Activated CD4-positive, CD25-positive, alpha-beta regulatory T cell treated with anti-CD3 and anti-CD28 coated beads, Interleukin-2, amount 50 U/mL, for 24 hours (primary cell): ENCODE data around the gene SERHL2.
"Not testable (repeated sequence)": the region's sequence is repeated elsewhere in the genome, so short reads cannot be mapped to it uniquely, and the experiment has no call there.

ENCODE experiments used
- ATAC-seq, 2 donors: fragments of 150-1000 bp; cut with Tn5 transposase; one replicate each; pipeline ENCODE4 v1.10.0; 2021; ENCODE audit warnings: mild to moderate bottlenecking in 1 of 2, moderate library complexity in 1 of 2

Gene SERHL2

DNA sequence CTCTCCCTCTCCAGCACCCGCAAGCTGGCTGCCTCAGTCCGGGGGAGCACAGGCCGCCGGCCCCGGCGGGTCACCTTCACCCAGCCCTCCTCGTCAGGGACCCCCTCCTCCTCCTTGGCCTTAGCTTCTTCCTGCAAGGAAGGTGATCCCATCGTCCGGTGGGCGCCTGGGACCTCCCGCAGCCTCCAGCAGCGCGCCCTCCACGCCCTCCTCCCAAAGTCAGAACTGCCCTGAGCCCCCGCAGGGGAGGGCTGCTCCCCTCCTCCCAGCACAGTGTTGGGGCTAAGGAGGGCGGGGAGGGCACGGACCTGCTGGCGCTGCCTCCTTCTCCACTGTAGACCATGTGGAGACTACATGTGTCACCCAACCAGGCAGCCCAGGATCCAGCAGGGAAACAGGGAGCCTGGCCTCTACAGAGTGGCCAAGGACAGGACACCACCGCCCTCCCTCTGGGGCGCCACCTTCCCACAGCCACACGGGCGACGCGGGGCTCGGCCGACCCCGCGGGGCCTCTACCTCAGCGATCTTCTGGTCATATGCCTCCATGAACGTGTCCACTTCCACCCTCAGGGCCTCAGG, 22.3 kb downstream of the SERHL2 start:
- ATAC-seq = not testable (repeated sequence)

DNA sequence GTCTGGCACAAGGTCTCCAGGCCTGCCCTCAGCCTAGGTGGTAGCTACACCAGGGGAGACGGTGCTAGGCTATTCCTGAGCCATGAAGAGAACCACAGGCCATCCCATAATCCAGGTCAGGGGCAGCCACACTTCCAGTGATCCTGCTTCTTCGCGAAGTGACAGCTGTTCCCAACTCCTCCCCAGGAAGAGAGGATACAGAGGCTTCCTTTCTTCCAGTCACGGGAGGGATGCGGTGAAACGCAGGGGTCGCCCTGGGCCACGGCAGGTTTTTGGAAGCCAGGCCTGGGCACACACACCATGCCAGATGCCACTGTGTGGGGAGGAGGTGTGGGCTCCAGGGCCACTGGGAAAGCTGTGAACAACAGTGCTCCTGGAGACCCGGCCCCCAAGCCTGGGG, 23.4 kb downstream of the SERHL2 start:
- ATAC-seq = not testable (repeated sequence)

DNA sequence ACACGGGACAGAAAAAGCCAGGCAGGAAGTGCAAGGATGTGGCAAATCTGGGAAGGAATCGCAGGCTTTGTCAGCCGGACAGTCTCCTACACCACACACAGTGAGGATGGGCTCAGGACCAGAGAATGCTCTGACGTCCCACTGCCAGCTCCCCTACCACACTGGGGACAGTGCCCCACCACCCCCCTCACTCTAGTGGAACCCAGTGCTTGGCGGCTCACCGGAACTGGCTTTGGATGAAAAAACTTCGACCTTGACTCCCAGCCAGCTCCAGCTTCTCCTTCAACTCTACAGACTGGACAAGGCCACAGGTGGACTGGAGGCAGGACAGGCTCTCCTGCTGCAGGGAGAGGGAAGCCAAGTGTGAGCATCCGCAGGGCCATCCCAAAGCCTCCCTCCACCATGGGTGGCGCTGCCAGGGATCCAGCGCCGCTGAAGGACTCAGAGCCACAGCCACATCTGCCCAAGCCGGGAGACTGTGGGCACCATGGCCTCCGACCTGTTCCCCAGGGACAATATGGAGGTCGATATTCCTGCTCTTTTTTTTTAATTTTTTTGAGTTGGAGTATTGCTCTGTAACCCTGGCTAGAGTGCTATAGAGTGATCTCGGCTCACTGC, 24.0 kb downstream of the SERHL2 start:
- ATAC-seq = no peak

DNA sequence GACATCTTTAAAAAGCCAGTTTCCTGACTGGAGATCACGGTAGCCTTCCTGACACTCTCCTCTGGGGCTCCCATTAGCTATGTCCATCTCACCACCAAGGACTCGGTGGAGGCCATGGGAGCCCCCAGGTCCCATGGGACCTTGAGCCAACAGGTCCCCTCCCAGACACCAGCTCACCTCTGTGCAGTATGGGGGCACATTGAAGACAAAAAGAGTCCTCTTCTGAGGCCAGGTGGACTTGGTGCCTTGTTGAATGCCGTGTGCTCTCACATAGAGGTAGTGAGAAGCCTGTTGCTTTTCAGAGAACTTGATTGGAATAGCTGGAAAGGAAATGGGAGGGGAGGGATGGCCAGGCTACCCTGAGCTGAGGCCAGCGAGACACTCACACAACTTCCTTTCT, 26.3 kb downstream of the SERHL2 start:
- not testable (repeated sequence) for ATAC-seq

DNA sequence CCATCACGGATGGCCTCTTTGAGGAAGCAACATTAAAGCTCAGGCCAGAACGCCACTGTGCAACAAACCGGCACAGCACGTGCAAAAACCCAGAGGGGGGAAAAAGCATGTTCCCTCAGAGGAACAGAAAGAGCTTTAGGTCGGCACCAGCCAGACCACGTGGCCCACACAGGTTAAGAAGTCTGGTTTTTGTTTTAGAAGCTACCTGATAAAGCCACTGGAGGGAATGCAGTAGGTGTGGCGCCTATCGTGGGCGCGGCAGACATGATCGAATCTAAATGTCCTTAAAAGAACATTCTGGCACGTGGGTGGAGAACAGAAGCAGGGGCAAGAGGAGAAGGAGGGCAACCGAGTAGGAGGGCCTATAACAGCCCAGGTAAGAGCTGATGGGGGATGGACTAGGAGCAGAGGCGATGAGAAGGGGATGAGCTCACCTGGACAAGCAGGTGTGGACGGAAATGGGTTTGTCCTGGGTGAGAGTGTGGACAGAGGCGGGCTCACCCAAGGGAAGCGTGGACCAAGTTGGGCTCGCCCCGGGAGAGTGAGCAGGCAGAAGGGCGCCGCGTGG, 27.5 kb downstream of the SERHL2 start:
- ATAC-seq = peak; percentile 28 to 36

DNA sequence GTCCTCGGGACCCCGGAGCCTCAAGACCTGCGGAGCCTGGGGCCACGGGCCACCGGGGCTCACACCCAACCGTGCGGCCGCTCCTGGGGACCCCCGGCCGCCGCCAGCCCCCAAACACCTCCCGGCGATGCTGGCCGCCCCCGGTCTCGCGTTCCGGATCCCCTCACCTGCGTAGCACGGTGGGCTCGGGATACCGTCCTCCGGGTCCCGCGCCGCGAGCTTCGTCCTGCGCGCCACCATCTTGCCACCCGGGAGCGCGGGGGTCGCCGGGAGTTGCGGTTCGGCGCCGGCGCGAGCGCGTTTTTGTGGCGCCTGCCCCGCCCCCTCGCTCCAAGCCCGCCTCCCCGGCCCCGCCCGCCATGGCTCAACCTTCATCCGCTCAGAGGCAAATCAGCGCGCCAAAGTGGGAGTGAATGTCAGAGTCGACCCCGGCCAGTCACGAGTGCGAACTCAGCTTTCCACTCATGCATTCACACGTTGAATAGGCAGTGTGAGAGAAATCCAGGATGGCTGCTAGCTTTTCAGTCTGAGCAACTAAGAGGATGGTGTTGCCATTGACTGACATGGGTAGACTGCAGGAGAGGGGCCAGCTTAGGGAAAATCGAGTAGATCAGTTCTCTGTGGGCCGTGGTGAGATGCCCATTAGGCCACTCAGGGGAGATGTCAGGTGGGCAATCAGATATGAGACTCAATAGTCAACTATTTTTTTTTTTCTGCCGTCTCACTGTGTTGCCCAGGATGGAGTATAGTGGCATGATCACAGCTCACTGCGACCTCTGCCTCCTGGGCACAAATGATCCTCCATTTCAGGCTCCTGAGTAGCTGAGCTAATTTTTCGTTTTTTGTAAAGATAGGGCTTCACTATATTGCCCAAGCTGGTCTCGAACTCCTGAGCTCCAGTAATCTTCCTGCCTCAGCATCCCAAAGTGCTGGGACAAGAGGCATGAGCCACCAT, 28.3 kb downstream of the SERHL2 start:
- ATAC-seq = peak; percentile 85 to 87

DNA sequence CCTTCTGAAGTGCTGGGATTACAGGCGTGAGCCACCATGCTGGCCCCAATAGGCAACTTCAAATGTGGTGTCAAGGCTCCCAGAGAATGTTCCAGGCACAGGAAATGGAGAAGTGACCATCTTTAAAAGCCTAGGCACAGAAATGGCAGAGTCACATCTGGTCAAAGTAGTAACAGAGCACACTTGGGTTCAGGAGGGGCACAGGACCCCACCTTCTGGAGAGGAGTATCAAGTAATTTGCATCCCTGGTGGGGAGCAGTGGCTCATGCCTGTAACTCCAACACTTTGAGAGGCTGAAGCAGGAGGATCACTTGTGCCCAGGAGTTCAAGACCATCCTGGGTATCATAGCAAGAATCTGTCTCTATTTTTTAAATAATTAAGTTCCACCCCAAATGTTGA, 29.2 kb downstream of the SERHL2 start:
- no peak for ATAC-seq

DNA sequence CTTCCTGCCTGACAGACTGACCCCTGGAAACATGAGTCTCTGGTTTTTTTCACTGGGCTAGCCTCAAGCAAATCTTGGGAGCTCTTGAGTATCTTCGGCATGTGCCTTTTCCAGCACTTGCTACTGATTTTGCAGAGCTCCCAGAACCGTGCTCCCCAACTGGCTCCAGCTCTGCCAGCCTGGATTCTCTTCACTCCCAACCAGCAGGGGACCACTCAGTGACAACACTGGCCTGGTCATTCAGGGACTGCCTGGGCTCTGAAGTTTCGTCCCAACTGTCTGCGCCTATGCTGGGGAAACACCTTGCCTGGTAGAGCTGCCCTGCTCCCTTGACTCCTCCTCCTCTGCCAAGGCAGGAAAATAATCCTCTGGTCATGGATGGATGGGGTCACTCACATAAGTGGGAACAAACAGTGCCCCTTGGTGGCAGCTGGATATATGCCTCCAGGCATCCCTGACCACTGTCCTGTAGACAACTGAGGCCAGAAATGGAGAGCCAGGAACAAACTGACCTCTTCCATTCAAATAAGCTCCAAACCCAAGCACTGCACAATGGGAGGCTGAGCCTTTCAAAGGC, 30.7 kb downstream of the SERHL2 start:
- ATAC-seq = no peak

DNA sequence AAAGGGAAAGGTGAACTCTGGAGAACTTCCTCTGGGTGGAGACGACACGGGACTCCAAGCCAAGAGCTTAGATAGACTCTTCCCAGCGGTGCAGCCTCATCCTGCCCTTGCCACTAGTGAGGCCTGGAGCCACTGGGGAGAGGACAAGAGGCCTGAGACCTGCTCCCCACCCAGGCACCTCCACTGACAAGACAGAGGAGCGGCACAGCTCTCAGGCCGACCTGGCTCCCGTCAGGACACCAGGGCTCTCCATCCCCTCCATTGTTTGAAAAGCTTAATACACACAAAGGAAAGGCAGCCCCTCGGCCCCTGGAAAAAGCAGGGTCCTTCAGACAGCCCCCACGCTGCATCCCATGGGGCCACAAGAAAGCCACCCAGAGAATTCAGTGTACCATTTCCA, 31.3 kb downstream of the SERHL2 start:
- no peak for ATAC-seq

DNA sequence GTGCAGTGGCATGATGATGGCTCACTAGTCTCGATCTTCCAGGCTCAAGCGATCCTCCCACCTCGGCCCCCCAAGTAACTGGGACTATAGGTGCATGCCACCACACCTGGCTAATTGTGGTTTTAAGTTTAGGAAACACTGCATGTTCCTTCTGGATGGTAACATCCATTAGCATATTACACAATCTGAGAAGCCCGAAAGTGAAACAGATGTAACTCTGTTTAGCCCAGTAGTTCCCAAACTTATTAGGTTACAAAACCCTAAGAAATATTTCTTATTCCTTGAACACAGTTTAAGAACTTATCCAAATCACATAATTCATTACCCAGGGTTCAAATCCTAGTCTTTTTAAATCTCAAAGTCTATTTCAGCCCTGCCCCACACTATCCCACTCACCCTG, 32.6 kb downstream of the SERHL2 start:
- no peak for ATAC-seq

DNA sequence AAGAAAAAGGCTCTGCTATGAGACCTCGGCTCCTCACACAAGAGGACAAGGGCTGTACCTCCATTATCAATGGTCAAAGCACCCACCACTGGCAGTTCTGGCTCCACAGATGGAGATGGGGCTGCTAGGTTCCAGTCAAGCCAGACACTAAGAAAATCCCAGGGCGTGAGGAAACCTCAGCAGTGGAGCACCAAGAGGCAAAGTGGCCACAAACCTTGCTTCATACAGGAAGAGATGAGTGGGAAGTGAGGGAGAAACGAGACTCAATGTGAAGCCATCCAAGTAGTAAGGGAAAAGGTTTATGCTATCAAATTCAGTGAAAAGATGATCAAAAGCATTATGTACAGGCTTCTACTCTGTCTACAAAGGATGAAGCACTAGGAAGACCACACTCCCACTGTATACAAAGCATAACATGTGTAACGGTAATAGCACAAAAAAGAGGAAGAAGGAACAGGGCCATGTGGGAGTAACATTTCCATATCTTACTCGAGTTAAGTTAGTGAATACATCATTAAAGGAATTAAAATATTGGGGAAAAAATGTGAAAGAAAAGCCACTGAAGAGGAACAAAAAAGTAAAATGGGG, 33.9 kb downstream of the SERHL2 start:
- ATAC-seq = no peak

DNA sequence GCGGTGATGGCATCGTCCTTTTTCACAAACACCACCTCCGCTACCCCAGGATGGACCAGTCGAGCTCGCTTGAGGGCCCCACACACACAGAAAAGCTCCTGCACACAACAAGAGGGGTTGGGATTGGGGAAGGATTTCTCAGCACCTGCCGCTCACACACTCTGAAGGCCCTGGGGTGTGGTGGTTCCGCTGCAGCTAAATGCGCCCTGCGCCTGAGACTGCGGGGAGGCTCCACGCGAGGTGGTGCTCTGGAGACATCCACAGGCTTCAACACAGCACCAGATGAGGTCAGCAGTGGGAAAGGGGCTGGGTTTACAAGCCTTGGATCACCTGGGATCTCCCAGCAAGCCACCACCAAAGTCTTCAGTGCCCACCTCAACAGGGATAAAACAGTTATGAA, 38.2 kb downstream of the SERHL2 start:
- no peak for ATAC-seq

DNA sequence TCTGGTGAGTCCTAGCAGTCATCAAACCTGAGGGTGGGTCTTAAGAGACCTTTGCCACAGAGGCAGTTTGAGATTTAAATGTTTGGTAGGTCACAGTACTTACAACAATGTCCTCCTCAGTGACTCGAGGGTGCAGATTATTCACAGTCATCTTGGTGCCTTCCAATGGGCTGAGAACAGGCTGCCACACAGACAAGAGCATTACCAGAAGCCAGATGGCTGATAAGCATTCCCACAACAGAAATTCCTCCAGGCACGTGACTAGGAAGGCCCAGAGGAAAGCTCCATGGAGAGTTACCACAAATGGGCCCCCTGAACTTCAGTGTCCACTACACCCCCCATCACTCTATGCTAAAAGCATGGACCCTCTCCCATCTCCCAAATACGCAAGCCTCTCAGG, 41.7 kb downstream of the SERHL2 start:
- no peak for ATAC-seq

DNA sequence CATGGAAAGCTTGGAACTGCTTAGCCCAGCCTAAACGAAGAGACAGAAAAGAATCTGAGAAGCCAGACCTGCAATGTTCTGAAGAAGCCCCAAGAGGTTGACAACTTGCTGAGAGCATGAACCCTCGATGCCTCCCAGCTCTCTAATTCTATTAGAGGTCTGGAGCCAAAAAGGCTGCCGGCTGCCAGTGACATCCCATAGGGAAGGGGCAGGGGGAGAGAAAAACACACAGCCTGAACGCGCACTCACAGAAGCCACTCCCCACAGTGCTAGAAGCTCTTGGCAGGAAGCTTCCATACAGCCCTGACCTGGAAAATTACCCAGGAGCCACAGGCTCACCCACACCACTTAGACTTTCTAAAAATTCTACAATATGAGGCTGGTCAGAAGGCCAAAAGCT, 42.6 kb downstream of the SERHL2 start:
- ATAC-seq = no peak

DNA sequence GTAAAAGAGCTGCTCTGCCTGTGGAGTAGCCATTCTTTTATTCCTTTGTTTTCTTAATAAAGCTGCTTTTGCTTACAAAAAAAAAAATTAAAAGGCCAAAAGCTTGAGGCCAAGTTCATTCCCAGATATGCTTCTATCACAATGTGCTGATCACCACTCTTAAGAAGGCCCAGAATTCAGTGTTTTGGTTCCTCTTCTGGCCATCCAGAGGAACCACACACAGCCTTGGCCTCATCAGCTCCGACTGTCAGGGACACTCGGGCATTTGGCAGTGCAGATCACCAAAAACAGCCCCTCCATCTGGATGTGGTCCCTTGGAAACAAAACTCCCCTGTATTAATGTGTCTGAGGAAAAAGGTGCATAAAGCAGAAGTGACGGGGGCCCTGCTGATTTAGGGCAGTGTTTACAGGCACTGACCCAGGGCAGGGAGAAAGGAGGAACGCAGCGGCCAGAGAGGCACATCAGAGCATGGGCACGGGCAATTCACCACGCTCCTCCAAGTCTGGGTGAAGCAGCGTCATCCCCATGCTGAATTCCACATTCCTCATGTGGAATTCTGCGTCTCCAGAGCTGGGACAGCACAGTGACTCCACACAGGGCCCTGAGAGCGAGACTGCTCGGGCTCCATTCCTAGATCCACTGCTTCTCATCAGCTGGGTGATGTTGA, 43.2 kb downstream of the SERHL2 start:
- ATAC-seq = no peak

DNA sequence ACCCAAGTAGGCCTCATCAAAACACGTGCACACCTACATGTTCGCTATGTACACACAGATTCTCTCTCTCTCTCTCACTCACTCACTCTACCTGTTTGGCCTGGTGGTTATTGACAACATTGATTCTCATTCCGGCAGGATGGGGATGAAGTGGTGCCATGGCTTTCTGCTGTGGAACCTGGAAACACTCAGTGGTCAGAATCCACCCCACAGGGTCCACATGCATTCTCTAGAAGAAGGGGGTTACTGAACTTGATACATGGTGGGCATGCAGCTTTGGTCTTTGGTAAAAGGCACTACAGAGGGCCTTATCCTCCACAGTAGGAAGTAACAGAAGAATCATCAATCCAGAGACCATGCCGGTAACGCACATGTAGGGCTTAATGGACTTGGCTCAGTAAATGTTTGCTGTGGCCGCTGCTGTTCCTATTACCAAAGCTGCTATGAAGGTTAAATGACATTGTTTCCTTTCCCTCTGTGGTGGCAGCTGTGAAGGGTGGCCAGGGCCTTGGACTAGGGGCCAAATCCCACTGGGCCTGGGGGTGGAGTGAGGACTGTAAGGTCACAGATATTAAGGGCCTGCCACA, 48.2 kb downstream of the SERHL2 start:
- ATAC-seq = no peak

DNA sequence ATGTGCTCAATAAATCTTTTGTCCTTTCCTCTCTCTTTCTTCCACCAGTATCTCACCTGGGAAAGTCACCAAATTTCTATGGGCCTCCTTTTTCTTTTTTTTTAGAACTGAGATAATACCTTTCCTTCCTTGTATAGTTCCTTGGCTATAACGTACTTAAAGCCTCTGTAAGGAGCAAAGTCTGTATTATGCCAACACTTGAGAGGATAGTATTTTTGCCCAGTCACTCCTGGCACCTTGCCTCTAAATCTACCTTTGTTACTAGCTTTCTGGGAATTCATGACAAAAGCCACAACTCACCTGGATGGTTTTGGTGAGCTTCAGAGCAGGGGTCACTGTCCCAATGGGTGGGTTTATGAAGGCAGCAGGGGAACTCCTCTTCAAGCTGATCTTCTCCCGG, 48.7 kb downstream of the SERHL2 start:
- no peak for ATAC-seq

DNA sequence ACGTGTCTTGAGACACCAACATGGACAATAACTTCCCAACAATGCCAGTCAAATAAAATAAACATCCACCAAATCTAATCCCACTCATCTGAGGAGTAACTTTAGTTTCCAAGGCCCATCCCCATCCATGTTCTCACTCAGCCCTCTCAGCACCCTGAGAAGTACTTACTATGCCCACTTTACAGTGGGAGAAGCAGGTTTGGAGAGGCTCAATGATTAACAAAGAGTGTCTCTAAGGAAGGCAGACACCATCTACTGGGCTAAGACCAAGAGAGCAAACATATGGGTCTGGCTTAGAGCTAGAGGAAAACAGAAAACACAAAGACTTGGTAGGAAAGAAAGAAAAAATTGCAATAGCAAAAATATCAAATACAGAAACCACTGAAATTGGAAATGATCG, 49.7 kb downstream of the SERHL2 start:
- no peak for ATAC-seq

DNA sequence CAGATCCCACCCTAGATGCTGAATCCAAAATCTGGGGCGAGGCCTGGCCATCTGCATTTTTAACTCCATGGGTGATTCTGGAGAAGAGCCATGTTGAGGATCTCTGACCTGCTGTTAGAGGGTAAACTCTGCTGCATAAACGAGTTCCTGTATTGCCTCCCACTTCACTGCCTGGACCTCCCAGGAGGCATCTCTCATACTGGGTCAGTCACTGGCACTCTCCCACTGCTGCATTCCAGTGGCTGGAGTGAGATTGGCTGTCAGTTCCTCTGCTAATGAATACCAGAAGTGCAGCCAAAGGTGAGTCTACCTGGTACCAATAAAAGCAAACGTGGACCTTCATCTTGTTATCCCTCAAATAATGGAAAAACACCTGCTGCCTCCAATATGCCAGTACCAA, 50.6 kb downstream of the SERHL2 start:
- ATAC-seq = no peak

DNA sequence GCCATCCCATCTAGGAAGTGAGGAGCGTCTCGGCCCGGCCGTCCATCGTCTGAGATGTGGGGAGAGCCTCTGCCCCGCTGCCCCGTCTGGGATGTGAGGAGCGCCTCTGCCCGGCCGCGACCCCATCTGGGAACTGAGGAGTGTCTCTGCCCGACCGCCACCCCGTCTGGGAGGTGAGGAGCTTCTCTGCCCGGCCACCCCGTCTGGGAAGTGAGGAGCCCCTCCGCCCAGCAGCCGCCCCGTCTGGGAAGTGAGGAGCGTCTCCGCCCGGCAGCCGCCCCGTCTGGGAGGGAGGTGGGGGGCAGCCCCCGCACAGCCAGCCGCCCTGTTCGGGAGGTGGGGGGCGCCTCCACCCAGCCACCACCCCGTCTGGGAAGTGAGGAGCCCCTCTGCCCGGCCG, 53.9 kb downstream of the SERHL2 start:
- not testable (repeated sequence) for ATAC-seq

DNA sequence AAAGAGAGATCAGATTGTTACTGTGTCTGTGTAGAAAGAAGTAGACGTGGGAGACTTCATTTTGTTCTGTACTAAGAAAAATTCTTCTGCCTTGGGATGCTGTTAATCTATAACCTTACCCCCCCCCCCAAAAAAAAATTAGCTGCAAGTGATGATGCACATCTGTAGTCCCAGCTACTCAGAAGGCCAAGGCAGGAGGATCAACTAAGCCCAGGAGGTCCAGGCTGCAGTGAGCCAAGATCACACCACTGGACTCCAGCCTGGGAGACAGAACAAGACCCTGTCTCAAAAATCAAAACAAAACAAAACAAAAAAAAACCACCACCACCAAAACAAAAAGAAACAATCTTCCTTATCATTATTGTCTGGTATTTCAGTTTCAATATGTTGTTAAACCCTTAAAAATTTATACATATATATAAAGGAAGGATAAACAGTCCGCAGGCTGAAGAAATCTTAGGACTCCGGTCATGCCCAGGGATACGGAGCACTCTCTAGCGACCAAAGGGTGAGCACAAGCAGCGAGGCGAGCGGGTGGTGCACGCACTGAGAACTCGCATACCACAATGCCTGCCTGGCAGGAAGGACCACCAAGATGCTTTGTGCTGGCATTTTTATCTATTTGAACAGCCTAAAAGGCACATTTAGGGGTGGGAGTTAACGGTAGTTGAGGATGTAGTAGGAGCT, 54.5 kb downstream of the SERHL2 start:
- ATAC-seq = no peak
